GM10847 (cell line): Measurements from ENCODE around the gene MUC20.

Experiments used
- POLR2A ChIP-seq: IDR thresholded peaks from 2 replicates; pipeline ENCODE4 v1.6.1; 2011; ENCODE audit not compliant: insufficient read length; ENCODE audit errors: extremely low read depth

Gene MUC20

DNA sequence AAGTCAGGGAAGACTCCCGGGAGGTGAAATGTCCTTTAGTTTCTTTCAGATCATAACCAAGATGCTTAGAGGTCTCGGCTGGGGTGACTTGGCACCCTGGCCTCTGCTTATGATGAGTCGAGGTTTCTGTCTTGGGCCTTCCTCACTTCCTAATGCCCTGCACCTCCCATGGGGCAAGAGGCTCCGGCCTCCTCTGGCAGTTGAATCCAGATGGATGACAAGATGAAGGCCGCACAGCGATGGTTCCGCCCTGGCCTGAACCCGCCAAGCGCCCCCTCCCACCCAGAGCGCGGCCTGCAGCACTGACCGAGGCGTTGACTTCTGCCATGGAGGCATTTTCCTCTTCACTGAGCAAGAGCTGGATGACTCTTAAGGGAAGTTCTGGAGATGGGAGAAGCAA lies 31.3 kb downstream of the MUC20 start:
- no peak for TF ChIP-seq POLR2A

DNA sequence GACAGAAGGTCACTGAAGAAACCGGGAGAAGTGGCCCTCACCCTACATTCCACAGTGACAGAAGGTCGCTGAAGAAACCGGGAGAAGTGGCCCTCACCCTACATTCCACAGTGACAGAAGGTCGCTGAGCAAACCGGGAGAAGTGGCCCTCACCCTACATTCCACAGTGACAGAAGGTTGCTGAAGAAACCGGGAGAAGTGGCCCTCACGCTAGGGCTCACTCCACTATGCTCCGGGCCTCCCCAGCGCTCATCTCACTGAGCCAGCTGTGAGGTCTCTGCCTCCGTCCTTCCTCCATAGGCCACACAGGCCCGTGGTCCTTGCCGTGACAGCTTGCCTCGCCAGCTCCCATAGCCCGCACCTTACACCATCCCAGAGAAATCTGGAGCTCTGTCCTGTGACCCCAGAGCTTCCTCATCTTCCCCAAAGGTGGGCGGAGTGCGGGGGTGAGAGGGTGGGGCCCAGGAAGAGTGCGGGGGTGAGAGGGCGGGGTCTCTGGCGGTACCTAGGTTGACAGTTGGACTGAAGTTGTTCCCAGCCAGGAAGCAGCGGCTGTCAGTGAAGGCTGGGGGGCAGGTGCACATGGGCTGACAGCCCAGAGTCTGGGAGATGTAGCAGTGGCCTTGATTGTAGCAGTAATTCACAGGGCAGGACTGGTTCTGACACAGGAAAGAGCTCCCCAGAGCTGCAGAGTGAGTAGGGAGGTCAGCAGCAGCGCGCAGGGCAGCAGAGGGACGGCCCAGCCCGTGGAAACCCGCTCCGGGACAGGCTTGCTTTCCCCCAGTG lies 32.0 kb downstream of the MUC20 start:
- no peak for TF ChIP-seq POLR2A

DNA sequence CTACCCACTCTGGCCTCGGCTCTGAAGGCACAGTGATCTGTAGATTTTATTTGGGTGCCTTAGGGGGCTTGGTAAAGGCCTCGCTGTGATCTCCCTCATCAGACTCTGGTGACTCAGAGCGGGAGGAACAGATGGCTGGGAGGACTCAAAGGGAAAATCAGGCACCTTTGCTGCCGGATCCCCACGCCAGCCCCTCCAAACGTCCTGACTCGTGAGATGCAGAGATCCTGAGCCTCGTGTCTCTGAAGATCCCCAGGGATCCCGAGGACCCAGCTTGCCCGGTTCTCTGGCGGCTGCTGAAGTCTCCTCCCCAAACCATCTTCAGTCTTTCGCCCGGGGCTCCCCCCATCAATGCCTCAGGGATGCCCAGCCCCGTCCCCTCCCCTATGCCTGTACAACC lies 32.8 kb downstream of the MUC20 start:
- TF ChIP-seq POLR2A = no peak

DNA sequence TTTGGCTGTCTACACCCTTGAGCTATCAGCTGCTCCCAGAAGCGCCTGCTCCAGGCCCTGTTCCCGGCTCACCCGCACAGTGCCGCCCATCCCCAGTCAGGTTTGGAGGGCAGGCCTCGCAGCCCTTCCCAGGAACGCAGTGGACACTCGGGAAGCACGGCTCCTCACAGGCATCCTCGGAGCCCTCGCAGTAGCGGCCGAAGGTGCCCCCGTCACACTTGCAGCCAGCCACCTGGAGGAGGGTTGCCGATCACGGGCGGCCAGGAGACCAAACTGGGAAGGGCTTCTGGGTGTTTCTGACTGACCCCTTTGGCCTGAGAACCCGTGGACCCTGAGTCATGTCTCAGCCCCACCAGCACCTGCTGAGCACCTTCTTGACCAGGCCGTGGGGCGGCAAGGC lies 33.4 kb downstream of the MUC20 start:
- no peak for TF ChIP-seq POLR2A

DNA sequence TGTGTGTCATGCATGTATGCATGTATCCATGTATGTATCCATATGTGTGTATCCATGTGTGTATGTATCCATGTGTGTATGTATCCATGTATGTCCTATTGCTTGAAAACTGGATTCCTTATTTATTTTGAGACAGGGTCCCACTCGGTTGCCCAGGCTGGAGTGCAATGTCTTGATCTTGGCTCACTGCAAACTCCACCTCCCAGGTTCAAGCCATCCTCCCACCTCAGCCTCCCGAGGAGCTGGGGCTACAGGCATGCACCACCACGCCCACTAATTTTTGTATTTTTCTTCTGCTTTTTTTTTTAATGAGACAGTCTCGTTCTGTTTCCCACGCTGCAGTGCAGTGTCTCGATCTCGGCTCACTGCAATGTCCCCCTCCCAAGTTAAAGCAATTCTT lies 34.1 kb downstream of the MUC20 start:
- no peak for TF ChIP-seq POLR2A

DNA sequence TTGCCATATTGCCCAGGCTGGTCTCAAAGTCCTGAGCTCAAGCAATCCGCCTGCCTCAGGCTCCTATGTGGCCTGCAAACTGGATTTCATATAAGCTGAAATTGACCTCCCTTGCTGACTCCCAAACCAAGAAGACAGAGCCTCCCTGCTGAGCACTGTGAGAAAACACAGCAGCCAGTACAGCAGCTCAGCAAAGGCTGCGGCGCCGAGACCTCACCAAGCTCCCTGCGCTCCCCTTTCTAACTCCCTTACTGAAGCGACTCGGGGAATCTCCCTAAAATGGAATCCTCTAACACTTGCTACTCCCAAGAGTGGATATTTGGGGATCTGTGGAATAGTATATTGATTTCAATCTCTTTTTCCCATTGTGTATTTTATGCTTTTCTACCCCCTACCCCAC lies 34.6 kb downstream of the MUC20 start:
- no peak for TF ChIP-seq POLR2A

DNA sequence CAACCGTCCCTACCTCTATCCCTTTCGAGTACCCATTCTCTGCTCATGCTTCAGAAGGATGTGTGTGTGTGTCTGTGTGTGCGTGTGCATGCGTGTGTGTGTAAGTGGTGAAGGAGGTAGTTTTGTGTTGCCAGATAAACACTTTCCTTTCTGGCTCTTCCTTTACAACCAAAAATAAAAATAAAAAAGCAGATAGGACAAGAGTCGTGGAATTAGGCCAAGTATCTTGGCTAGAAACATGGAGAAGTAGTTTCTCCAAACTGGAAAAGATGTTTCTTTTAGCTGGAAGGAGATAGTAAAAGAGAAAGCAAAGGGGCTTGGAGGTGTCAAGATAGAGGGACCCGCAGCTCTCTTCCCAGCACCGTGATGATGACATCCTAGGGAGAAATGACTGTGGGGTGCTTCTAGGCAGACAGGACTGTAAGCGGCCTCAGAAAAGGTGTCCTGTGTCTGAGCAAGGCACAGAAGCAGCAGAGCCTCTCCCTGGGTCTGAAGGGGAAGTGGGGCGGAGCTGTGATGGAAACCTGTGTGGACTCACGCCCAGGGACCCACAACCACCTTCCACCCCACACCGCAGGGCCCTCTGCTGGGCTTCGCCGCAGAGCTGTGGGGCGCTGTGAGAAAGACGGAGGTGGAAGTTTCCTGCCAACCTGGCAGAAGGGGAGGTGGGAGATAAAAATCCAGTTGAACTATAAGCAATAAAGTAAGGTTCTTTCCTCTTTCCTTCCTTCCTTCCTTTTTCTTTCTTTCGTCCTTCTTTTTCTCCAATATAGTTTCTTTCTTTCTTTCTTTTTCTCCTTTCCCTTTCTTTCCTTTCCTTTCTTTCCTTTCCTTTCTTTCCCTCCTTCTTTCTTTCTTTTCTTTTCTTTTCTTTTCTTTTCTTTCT lies 35.3 kb downstream of the MUC20 start:
- TF ChIP-seq POLR2A = no peak

DNA sequence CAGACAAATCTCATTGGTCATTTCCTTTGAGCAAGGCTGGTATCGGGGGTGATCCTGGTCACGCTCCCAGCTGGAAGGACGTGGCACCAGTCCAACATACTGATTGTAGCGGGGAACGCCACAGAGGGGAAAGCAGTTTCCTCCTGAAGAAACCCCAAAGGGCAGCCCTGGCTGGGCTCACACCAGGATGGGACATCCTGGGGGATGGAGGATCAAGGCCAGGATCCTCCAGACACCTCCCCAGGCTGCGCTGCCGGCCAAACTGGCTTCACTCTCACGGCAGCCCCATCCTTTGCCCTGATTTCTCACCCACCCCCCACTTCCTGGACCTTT lies 36.6 kb downstream of the MUC20 start:
- TF ChIP-seq POLR2A = no peak

DNA sequence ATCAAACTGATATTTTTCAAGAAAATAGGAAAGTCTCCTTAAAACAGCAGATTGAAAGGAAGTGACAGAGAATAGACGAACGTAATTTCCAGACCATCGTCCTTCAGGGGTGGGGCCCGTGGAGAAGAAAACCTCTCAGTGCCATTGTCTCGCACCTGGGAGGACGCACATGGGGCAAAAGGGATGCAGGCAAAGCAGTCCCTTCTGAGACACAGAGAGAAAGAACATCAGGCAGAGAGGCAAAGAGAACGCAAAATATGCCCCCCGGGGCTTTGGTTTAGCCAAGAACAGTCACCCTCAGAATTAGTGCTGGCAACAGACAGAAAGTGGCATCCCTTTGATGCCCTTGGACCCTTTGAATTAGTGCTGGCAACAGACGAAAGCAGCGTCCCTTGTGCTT lies 37.0 kb downstream of the MUC20 start:
- TF ChIP-seq POLR2A = no peak

DNA sequence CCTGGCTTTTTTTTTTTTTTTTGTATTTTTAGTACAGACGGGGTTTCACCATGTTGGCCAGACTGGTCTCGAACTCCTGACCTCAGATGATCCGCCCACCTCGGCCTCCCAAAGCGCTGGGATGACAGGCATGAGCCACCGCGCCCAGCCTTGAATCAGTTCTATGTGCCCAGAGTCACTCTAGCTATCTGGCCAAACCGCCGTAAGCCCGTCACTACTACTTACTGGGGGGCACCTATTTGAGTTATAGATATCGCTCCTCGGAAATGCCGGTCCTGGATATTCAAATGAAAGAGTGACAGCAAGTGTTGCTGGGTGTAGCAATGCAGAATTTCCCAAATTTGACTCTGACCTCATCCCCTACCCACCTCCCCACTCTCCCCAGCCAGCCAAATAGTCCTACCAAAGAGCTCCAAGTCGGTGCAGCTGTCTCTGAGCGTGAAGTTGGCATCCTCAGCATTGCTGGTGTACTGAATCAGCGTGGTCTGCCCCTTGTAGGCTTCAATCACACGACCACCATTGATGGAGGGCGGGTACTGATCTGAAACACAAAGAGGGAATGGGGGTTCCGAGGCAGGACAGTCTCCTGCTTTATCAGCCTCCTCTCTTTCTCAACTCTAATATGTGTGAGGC lies 38.1 kb downstream of the MUC20 start:
- no peak for TF ChIP-seq POLR2A

DNA sequence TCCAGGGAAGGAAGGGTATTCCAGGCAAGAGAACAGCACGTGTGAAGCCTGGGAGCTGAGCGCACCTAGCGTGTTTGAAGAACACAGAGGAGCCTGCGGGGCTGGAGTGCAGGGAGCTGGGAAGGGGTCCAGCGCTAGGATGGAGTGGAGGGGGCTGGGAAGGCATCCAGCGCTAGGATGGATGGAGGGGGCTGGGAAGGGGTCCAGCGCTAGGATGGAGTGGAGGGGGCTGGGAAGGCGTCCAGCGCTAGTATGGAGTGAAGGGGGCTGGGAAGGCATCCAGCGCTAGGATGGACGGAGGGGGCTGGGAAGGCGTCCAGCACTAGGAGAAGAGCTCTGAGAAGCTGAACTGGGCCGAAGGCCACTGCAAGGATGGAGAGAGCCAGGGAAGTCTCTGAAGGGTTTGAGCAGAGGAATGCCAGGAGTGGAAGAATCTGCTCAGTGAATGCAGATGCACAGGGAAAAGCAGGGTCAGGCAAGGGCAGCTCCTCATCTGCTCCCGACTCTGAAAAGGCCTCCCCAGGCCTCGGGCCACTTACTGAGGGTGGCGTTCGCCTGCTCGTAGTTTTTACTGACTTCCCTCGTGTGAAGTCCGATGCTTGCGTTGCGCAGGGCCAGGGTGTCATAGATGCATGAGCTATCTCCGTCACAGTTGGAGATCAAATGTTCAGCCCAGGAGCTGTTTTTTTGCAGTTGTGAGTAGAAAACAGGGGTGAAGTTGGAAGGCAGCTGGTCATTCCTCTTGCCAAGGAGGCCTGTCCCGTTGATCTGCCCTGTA lies 39.8 kb downstream of the MUC20 start:
- TF ChIP-seq POLR2A = no peak

DNA sequence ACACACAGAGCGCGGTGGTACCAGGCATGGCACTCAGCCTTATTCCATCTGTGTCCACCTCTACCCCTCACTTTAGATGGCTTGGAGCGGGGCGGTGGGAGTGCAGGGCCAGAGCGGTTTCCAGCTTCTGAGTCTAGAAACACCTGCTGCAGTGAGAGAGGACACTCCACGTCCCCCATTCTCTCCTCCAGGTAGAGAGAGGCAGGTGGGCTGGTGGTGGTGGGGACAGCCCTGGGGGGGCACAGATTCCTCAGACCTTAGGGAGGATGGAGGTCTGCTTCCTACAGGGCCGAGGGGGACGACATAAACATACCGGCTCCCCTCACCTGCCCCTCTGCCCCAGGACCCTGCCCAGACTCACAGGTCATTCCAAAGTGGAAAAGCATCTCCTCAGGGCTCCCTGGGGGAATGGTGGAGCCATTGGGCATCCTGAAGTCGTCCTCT lies 40.4 kb downstream of the MUC20 start:
- TF ChIP-seq POLR2A = no peak

DNA sequence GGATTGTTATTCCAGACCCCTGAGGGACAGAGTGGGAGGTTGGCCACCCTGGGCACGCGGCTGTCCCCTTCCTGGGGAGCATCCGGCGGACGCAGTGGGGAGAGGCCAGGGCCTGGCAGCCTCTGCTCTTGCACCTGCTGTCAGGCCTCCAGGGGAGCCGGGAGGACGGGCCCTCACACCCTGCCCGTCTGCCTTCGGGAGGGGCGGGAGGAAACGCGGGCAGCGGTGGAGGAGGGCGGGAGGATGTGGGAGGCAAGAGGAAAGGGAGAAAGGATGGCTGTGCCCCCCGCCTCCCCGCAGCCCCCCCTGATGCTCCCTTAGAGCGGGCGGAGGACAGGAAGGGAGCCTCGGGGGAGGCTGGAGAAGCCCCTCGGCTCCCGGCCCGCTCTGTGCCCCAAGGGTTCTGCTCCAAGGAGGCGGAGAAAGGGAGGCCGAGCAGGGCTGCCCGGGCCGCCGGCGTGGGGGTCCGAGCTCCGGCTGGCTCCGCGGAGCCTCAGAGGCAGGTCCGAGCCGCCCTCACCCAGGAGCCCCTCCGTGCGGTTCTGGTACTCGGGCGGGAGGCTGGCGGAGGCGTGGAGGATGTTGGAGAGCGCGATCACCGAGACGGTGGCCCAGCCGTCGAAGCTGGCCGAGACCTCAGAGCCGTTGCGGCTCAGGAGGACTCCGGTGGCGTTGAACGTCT lies 40.9 kb downstream of the MUC20 start:
- no peak for TF ChIP-seq POLR2A

DNA sequence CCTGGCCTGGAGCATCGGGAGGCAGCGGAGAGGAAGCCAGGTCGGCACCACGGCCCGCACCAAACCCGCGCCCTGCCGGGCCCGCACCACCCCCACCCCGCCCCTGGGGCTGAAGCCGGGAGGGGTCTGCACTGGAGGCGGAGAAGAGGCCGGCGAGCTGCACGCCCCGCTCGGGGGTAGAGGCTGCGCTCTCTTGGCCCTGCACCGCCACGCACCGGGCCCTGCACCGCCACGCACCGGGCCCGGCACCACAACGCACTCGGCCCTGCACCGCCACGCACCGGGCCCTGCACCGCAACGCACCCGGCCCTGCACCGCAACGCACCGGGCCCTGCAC lies 41.4 kb downstream of the MUC20 start:
- no peak for TF ChIP-seq POLR2A

DNA sequence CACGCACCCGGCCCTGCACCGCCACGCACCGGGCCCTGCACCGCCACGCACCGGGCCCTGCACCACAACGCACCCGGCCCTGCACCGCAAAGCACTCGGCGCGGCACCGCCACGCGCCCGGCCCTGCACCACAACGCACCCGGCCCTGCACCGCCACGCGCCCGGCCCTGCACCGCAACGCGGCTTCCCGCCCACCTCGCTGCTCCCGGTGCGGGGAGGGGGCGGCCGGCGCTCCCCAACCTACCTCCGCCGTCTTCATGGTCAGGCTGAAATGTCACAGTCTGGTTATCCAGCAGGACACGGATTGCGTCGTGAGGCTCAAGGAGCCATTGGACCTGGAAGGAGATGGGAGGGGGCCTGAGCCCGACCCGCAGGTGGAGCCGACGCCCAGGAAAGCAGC lies 41.8 kb downstream of the MUC20 start:
- TF ChIP-seq POLR2A = no peak

DNA sequence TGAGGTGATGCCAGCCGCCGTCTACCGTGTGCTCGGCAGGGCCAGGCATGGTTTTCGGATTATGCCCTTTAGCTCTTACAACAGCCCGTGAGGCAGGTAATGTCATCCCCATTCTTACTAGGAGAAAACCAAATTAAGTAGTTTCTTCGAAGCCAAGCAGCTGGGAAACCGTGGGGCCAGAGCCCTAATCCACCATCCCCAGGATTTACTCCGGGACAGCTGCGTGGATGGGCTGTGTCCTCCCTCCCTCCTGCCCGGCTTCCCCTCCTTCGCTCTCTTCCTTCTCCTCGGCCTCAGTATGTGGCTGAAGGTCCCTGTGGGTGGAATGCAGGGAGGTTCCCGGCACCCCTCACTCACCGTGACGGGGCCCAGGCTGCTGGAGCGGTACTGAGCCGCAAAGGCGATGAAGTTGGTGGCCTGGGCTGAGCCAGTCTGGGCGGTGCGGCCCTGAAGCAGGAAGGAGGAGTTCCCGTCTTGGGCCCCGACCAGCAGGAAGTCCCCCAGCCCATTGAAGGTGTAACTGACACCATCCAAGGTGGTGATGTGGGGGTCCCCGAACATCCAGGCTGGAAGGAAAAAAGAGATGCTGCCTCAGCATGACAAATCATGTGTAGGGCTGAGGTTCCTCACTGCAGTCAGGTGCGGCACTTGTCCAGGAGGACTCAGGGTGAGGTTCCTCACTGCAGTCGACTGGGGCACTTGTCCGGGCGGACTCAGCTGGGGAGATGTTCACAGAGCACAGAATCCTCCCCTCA lies 42.5 kb downstream of the MUC20 start:
- no peak for TF ChIP-seq POLR2A
